Muscle layer of colon (tissue), 2 donors: ENCODE results near the gene EEF1B2.
"Not testable (repeated sequence)": the region's sequence is repeated elsewhere in the genome, so short reads cannot be mapped to it uniquely, and the experiment has no call there.

Experiments
- H3K27ac ChIP-seq: one replicate; pipeline ENCODE4 v1.7.0; 2013; ENCODE audit warnings: low read depth, mild to moderate bottlenecking, low read length, moderate library complexity
- H3K27me3 ChIP-seq, 2 donors: one replicate each; pipeline ENCODE4 v1.7.0; 2013; ENCODE audit warnings: low read length in 2 of 2, mild to moderate bottlenecking in 2 of 2; ENCODE audit not compliant: insufficient read depth in 2 of 2, control insufficient read depth in 1 of 2
- H3K36me3 ChIP-seq: one replicate; pipeline ENCODE4 v1.7.0; 2013; ENCODE audit warnings: mild to moderate bottlenecking, low read length; ENCODE audit not compliant: insufficient read depth
- H3K4me1 ChIP-seq: one replicate; pipeline ENCODE4 v1.7.0; 2013; ENCODE audit warnings: mild to moderate bottlenecking, low read length; ENCODE audit not compliant: insufficient read depth
- H3K4me3 ChIP-seq, 2 donors: one replicate each; pipeline ENCODE4 v1.7.0; 2013; ENCODE audit warnings: low read length in 2 of 2, low read depth in 1 of 2, mild to moderate bottlenecking in 1 of 2, moderate library complexity in 1 of 2
- H3K9ac ChIP-seq: one replicate; pipeline ENCODE4 v1.7.0; 2013; ENCODE audit warnings: low read length
- H3K9me3 ChIP-seq: one replicate; pipeline ENCODE4 v1.7.0; 2013; ENCODE audit warnings: mild to moderate bottlenecking, low read length
- donor health status: abdominal sarcoma.
- donor health status: Adenocarcinoma of cecum.

The EEF1B2 gene

DNA sequence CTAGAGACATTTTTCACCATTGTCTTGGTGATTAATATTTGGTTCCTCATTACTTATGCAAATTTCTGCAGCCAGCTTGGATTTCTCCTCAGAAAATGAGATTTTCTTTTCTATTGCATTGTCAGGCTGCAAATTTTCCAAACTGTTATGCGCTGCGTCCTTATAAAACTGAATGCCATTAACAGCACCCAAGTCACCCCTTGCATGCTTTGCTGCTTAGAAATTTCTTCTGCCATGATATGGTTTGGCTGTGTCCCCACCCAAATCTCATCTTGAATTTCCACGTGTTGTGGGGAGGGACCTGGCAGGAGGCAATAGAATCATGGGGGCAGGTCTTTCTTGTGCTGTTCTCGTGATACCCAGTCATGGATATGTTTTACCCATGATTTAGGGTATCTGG is 8.5 kb downstream of the EEF1B2 start:
- H3K9ac ChIP-seq, H3K4me3 ChIP-seq, H3K9me3 ChIP-seq, H3K36me3 ChIP-seq, H3K27ac ChIP-seq, H3K27me3 ChIP-seq, H3K4me1 ChIP-seq: not testable (repeated sequence)

DNA sequence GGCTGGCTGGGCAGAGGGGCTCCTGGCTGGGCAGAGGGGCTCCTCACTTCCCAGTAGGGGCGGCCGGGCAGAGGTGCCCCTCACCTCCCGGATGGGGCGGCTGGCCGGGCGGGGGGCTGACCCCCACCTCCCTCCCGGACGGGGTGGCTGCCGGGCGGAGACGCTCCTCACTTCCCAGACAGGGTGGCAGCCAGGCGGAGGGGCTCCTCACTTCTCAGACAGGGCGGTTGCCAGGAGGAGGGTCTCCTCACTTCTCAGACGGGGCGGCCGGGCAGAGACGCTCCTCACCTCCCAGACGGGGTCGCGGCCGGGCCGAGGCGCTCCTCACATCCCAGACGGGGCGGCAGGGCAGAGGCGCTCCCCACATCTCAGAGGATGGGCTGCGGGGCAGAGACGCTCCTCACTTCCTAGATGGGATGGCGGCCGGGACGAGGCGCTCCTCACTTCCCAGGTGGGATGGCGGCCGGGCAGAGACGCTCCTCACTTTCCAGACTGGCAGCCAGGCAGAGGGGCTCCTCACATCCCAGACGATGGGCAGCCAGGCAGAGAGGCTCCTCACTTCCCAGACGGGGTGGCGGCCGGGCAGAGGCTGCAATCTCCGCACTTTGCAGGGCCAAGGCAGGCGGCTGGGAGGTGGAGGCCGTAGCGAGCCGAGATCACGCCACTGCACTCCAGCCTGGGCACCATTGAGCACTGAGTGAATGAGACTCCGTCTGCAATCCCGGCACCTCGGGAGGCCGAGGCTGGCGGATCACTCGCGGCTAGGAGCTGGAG is 12.1 kb downstream of the EEF1B2 start:
- H3K9me3 ChIP-seq, H3K9ac ChIP-seq, H3K27ac ChIP-seq, H3K27me3 ChIP-seq, H3K36me3 ChIP-seq, H3K4me3 ChIP-seq, H3K4me1 ChIP-seq: not testable (repeated sequence)

DNA sequence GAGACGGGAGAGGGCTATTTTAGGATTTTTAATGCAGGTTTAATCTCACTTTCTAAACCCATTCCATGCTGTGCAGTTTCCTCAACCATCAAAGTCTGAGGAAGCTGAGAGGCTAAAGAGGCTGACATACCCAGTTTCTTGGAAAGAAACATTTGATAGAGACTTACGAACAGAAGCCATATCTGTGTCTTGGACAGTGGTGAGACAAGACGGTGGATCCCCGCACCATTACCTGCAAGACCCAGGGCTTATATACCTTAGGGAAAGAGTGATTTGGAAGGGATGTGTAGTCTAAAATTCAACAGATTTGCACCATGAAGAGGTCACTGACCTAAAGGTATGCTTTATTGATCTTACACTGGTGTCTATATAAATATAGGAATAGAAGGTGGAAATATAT is 13.5 kb downstream of the EEF1B2 start:
- Histone ChIP-seq H3K36me3 (no peaks in the 10 kb centered on the region), H3K4me3 (no peak overlapping the region), H3K27me3 (no peaks in the 10 kb centered on the region), H3K9me3 (no peaks in the 10 kb centered on the region), H3K9ac (no peak overlapping the region), H3K4me1 (no peaks in the 10 kb centered on the region), H3K27ac (no peak overlapping the region)

DNA sequence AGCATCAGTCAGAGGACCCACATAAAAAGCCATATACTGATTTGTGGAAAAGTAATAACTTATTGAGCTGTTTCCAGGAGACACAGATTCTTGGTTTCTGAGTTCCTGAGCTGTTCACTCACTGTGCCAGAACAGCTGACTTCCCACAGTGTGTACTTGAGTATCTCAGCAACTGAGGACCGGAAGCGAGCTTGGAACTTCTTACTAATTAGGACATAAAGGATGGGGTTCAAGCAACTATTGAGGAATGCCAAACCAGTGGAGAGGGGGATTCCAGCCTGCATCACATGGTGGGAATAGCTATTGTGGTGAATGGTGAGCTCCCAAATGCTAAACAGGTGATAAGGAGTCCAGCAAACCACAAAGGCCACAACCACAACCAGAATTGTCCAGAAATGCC is 16.4 kb downstream of the EEF1B2 start:
- H3K9me3 ChIP-seq, result no peaks in the 10 kb centered on the region
- no peaks in the 10 kb centered on the region for H3K36me3 ChIP-seq
- no peak overlapping the region for H3K27ac ChIP-seq
- H3K9ac ChIP-seq, result no peak overlapping the region
- no peak overlapping the region for H3K4me3 ChIP-seq
- no peaks in the 10 kb centered on the region for H3K27me3 ChIP-seq
- H3K4me1 ChIP-seq, result no peaks in the 10 kb centered on the region

DNA sequence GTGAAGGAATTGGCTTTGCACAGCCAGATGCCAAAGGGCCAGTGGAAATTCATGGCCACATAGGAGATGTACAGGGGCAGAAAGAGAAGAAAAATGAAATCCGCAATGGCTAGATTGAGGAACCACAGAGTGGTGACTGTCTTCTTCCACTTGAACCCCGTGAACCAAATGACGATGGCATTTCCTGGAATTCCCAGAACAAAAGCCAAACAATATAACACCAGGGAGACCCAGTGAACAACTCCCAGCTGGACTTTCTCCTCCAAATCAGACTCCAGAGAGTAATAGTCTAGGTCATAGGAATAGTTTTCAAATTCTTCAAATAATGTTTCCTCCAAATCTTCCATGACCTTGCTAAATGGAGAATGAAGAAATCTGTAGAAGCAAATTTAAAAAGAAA is 17.2 kb downstream of the EEF1B2 start:
- Histone ChIP-seq H3K36me3 (no peaks in the 10 kb centered on the region), H3K9ac (no peak overlapping the region), H3K9me3 (no peaks in the 10 kb centered on the region), H3K4me3 (no peak overlapping the region), H3K27me3 (no peaks in the 10 kb centered on the region), H3K4me1 (no peaks in the 10 kb centered on the region), H3K27ac (no peak overlapping the region)

DNA sequence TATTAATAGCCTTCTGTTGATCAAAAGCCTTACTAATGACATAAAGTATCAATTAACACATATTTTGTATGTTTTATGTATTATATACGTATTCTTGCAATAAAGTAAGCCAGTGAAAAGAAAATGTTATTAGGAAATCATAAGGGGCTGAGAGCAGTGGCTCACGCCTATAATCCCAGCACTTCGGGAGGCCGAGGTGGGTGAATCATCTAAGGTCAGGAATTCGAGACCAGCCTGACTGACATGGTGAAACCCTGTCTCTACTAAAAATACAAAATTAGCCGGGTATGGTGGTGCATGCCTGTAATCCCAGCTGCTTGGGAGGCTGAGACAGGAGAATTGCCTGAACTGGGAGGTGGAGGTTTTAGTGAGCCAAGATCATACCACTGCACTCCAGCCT is 21.8 kb downstream of the EEF1B2 start:
- H3K4me1 ChIP-seq, H3K36me3 ChIP-seq, H3K9ac ChIP-seq, H3K9me3 ChIP-seq, H3K27me3 ChIP-seq, H3K4me3 ChIP-seq, H3K27ac ChIP-seq: not testable (repeated sequence)

DNA sequence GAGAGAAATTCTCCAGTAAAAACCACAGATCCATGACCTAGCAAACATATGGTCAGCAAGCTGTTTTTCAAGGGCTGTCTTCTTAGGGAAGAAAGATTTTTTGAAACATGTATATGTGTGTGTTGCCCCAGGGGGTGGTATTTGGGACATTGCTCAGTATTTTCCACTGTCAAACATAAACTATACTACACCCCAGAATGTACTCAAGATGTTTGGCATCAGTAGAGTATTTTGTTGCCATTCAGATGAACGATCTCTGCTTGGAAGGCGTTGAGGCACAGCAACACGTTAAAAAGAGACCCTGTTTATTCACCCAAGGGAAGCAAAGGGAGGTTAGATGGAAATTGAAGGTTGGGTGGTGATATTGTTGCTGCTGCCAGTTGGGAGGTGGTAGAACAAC is 30.0 kb downstream of the EEF1B2 start:
- Histone ChIP-seq H3K27ac (no peak overlapping the region), H3K27me3 (no peaks in the 10 kb centered on the region), H3K4me3 (no peak overlapping the region), H3K9ac (no peak overlapping the region), H3K36me3 (no peaks in the 10 kb centered on the region), H3K4me1 (no peaks in the 10 kb centered on the region), H3K9me3 (no peaks in the 10 kb centered on the region)

DNA sequence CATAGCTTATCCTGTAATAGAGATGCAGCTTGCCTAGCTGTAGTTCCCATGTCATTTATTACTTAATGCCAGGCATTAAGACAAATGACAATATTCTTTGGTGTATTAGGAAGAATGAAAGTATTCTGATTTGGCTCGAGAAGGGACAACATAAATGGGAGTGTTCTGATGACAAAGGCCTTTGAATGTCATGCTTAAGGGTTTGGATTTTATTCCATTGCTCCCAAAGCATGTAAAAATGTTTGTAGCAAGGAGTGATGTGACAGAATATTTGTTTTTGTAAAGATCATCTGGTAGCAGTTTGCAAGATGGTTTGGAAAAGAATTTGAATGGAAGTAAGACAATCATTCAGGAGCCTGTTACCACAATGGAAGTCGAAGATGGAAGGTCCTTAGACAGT is 30.4 kb downstream of the EEF1B2 start:
- Histone ChIP-seq H3K27ac (no peak overlapping the region), H3K9me3 (no peaks in the 10 kb centered on the region), H3K4me1 (no peaks in the 10 kb centered on the region), H3K4me3 (no peak overlapping the region), H3K9ac (no peak overlapping the region), H3K36me3 (no peaks in the 10 kb centered on the region), H3K27me3 (no peaks in the 10 kb centered on the region)

DNA sequence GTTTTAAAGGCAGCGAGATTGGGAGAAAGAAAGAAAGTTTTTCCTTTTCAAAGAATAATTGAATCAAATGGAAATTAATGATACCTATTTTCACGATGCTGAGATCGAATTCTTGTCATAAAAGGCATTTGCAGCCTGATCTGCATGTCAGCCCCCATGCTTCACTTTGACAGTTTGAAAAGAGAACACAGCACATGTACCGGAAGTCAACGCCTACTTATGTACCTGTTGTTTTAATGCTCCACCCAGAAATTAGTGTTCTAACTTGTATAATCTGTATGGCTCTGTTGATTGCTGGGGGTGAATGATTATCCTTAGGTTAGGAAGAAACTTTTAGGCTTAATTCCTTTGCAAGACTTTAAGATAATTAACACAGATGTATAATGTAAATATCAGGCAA is 31.0 kb downstream of the EEF1B2 start:
- H3K27me3 ChIP-seq, result no peaks in the 10 kb centered on the region
- H3K36me3 ChIP-seq, result no peaks in the 10 kb centered on the region
- no peak overlapping the region for H3K9ac ChIP-seq
- no peak overlapping the region for H3K4me3 ChIP-seq
- H3K27ac ChIP-seq, result no peak overlapping the region
- H3K9me3 ChIP-seq, result no peaks in the 10 kb centered on the region
- H3K4me1 ChIP-seq, result no peaks in the 10 kb centered on the region

DNA sequence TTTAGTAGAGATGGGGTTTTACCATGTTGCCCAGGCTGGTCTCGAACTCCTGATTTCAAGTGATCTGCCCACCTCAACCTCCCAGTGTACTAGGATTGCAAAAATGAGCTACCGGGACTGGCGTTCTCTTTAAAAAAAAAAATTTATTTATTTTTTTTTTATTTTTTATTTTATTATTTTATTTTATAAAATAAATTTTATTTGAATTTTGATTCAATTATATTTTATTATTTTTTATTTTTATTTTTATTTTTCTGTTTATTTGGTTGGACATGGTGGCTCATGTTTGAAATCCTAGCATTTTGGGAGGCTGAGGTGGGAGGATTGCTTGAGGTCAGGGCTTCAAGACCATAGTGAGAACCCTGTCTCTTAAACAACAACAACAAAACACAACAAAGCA is 32.5 kb downstream of the EEF1B2 start:
- no peak overlapping the region for H3K9ac ChIP-seq
- H3K4me3 ChIP-seq, result no peak overlapping the region
- H3K27ac ChIP-seq, result no peak overlapping the region
- no peaks in the 10 kb centered on the region for H3K9me3 ChIP-seq
- H3K36me3 ChIP-seq, result no peaks in the 10 kb centered on the region
- no peaks in the 10 kb centered on the region for H3K27me3 ChIP-seq
- H3K4me1 ChIP-seq, result no peaks in the 10 kb centered on the region

DNA sequence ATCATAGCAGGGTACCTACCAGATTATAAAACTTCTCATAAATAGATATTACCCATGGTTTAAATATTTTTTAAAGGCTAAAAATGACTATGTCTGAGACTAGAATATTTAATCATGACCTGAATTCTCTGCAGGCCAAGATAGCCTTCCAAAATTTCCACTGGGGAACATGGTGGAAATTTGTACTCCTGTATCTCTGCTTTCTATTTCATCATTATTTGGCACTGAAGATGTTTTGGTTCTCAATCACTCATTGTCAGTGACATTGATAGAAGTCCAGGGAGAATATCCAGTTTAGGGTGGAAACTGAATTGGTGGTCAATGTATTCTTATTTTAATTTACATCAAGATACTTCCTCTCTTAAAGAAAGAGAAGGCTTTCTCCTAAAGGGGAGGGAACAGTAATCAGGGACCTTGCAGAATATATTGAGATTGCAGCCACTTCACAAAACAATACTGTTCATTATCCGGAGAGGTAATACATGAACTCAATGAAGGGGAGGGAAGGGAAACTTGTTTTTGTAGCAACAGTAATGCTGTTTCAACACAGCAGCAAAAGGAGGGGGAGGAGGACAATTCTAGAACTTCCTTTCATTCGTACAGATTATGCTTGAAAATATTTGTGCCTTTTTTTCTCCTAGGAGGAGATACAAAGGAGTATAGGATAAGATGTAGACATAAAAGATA is 34.1 kb downstream of the EEF1B2 start:
- Histone ChIP-seq H3K4me1 (no peaks in the 10 kb centered on the region), H3K9ac (no peak overlapping the region), H3K36me3 (no peaks in the 10 kb centered on the region), H3K4me3 (no peak overlapping the region), H3K9me3 (no peaks in the 10 kb centered on the region), H3K27ac (no peak overlapping the region), H3K27me3 (no peaks in the 10 kb centered on the region)

DNA sequence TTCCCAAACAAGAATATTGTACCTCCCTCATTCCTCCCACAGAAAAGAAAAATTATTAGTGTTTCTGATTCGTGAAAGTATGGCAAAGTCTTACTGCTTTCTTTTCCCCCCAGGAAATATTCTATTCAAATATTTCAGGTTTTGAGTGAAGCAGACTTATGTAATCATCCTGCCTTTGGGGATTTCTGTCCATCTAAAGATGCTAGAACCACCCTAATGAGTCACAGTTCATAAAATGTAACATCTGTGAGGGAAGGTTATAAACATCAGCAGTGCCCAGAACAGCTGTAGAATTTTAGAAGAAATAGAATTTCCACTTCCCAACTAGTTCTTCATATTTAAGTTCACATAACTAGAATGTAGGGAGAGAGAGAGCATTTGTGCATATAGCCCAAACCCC is 39.0 kb downstream of the EEF1B2 start:
- no peak overlapping the region for H3K27ac ChIP-seq
- H3K4me3 ChIP-seq, result no peak overlapping the region
- no peaks in the 10 kb centered on the region for H3K4me1 ChIP-seq
- H3K9me3 ChIP-seq, result no peaks in the 10 kb centered on the region
- H3K36me3 ChIP-seq, result no peaks in the 10 kb centered on the region
- H3K9ac ChIP-seq, result no peak overlapping the region
- H3K27me3 ChIP-seq, result no peaks in the 10 kb centered on the region
